Progenitor cell of endocrine pancreas (in vitro differentiated cells): ENCODE data around the gene BCAS3. TPM values are rescaled to one million over a fixed set of nuclear protein-coding genes. Genes with fewer than 3 reads are reported as not detected.

Source experiments
- DNase-seq: peaks from one replicate; pipeline ENCODE4 v3.0.0; 2021; ENCODE audit warnings: low spot score; ENCODE audit not compliant: unreplicated experiment
- H3K27ac Mint-ChIP-seq: 2 replicates; pipeline ENCODE4 v1.8.0; 2021; ENCODE audit warnings: mild to moderate bottlenecking, moderate library complexity, mixed read lengths
- H3K27me3 Mint-ChIP-seq: 2 replicates; pipeline ENCODE4 v1.8.0; 2021; ENCODE audit warnings: mixed read lengths
- H3K36me3 Mint-ChIP-seq: 2 replicates; pipeline ENCODE4 v1.8.0; 2022; ENCODE audit warnings: mixed read lengths; ENCODE audit not compliant: insufficient read depth
- H3K4me1 Mint-ChIP-seq: 2 replicates; pipeline ENCODE4 v1.8.0; 2021; ENCODE audit warnings: low read depth, mixed read lengths
- H3K4me3 Mint-ChIP-seq: 2 replicates; pipeline ENCODE4 v1.8.0; 2021; ENCODE audit warnings: low read depth, mild to moderate bottlenecking, moderate library complexity, mixed read lengths
- H3K9me3 Mint-ChIP-seq: 2 replicates; pipeline ENCODE4 v1.8.0; 2021; ENCODE audit warnings: low read depth, mixed read lengths
- total RNA-seq: library from RNA; stranded (reverse); gene quantifications from 2 replicates; pipeline ENCODE4 v1.2.1, GENCODE V29; 2021
- TF ChIP-seq, protein P1 (sequence below): fragments of 200-600 bp; sonication (generic); IDR thresholded peaks from one replicate; pipeline ENCODE4 v1.5.0; 2021; ENCODE audit warnings: antibody characterized with exemption, mild to moderate bottlenecking; ENCODE audit not compliant: unreplicated experiment

Gene BCAS3
- total RNA-seq, 1 donor from 2014 or later: 36.1 TPM

DNA sequence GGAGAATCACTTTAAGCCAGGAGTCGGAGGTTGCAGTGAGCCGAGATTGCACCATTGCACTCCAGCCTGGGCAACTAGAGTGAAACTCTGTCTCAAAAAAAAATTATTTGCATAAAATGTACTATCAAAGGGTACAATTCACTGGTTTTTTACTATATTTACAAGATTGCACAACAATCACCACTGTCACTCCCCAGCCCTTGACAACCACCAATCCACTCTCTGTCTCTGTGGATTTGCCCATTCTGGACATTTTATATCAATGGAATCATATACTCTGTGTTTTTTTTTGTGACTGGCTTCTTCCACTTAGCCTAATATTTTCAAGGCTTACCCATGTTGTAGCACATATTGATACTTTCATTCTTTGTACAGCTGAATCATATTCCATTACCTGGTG is 740.8 kb downstream of the BCAS3 start:
- Mint-ChIP-seq H3K36me3 (no peaks in the 10 kb centered on the region), H3K9me3 (no peaks in the 10 kb centered on the region), H3K27ac (no peak overlapping the region), H3K4me3 (no peak overlapping the region), H3K27me3 (peaks cover 62% of the 10 kb centered on the region), H3K4me1 (no peaks in the 10 kb centered on the region)
- no peak for DNase-seq
- TF ChIP-seq, protein P1, sequence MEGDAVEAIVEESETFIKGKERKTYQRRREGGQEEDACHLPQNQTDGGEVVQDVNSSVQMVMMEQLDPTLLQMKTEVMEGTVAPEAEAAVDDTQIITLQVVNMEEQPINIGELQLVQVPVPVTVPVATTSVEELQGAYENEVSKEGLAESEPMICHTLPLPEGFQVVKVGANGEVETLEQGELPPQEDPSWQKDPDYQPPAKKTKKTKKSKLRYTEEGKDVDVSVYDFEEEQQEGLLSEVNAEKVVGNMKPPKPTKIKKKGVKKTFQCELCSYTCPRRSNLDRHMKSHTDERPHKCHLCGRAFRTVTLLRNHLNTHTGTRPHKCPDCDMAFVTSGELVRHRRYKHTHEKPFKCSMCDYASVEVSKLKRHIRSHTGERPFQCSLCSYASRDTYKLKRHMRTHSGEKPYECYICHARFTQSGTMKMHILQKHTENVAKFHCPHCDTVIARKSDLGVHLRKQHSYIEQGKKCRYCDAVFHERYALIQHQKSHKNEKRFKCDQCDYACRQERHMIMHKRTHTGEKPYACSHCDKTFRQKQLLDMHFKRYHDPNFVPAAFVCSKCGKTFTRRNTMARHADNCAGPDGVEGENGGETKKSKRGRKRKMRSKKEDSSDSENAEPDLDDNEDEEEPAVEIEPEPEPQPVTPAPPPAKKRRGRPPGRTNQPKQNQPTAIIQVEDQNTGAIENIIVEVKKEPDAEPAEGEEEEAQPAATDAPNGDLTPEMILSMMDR: no peak

DNA sequence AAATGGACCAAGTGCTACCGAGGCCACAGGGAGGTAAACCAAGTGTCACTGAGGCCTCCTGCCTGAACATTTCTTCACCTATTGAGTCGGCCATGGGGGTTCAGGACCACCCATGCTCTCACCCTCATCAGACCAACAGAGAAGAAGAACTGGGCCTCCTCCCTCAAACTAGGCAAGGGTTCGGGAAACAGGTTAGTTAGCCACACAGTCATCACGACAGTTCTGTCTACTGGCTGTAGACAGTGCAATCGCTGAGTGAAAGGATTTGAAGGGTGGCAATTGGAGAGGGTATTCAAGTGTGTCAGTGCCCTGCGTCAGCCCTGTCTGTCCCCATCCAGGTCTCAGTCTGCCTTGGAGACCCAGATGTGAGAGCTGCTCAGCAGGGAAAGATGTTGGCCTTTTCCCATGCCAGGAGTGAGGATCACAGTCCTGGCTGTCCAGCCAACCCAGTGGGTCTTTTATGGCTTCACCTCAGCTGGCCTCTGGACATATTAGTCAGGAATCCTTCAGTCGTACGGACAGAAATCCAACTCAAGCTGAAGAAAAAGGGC is 741.9 kb downstream of the BCAS3 start:
- H3K4me1 Mint-ChIP-seq: no peaks in the 10 kb centered on the region
- H3K4me3 Mint-ChIP-seq: no peak overlapping the region
- TF ChIP-seq, protein P1: no peak
- no peak overlapping the region for H3K27ac Mint-ChIP-seq
- H3K9me3 Mint-ChIP-seq: no peaks in the 10 kb centered on the region
- no peaks in the 10 kb centered on the region for H3K36me3 Mint-ChIP-seq
- no peak for DNase-seq
- peaks cover 62% of the 10 kb centered on the region for H3K27me3 Mint-ChIP-seq

DNA sequence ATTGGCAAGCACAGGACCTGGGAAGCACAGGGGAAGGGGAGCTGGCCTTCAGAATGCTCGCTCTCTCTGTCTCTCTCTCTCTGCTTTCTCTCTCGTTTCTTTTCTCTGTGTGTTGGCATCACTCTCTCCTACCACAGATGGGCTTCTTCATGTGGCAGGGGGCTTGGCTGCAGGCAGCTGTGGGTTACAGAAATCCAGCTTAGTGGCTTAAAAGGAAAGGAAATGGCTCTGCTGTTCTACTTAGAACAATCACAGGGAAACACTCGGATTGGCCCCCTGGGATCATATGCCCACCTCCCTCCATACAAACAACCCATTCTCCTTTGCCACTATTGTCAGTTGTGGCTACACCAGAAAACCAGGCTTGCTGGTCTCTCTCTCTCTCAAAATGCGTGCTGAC is 742.4 kb downstream of the BCAS3 start:
- Mint-ChIP-seq H3K4me1 (no peaks in the 10 kb centered on the region), H3K36me3 (no peaks in the 10 kb centered on the region), H3K4me3 (no peak overlapping the region), H3K9me3 (no peaks in the 10 kb centered on the region), H3K27me3 (peaks cover 62% of the 10 kb centered on the region), H3K27ac (no peak overlapping the region)
- TF ChIP-seq, protein P1: no peak
- no peak for DNase-seq

DNA sequence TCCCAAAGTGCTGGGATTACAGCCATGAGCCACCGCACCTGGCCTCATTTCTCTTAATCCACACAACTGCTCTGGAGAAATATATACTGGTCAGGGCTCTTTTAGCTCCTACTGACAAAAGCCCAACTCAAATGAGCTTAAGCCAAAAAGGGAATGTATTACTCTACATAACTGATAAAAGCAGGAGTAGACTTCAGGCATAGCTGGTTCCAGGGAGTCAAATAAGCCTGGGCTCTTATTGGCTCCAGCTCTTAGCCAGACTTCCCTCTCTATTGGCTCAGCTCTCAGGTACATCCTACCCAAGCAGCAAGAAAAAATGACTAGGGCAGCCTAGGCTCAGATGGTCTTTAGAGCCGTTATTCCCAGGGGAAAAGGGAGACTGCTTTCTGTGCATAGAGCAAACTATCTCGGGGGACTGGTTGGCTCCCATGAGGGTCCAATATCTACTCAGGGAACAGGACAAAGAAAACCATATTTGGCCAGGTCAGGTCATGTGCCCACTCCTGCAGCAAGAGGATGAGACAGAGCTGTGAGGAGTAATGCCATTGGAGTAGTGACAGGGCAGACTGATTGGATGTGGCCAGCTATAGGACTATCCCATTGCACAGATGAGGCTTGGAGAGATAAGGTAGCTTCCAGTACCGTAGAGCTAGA is 743.2 kb downstream of the BCAS3 start:
- DNase-seq: no peak
- Mint-ChIP-seq H3K4me3 (no peak overlapping the region), H3K9me3 (no peaks in the 10 kb centered on the region), H3K36me3 (no peaks in the 10 kb centered on the region), H3K27me3 (peaks cover 62% of the 10 kb centered on the region), H3K4me1 (no peaks in the 10 kb centered on the region), H3K27ac (no peak overlapping the region)
- TF ChIP-seq, protein P1: no peak

DNA sequence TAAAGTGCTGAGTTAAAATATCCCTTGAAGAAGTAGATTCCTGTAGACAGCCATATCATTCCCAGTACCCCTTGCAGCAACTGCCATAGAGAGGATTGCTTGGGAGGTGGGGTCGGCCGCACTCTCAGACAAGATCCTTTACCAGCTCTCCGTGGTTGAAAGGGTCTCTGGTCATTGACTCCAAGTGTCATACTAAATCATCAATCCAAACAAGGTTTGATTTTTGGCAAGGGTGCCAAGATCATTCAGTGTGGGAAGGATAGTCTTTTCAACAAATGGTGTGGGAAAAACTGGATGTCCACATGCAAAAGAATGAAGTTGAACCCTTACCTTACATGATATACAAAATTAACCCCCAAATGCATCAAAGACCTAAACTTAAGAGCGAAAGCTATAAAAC is 743.8 kb downstream of the BCAS3 start:
- H3K9me3 Mint-ChIP-seq: no peaks in the 10 kb centered on the region
- TF ChIP-seq, protein P1: no peak
- H3K27me3 Mint-ChIP-seq: peaks cover 58% of the 10 kb centered on the region
- DNase-seq: no peak
- H3K4me1 Mint-ChIP-seq: no peaks in the 10 kb centered on the region
- H3K36me3 Mint-ChIP-seq: no peaks in the 10 kb centered on the region
- no peak overlapping the region for H3K4me3 Mint-ChIP-seq
- no peak overlapping the region for H3K27ac Mint-ChIP-seq
